ENCODE results near the gene NANOS2. TPM values are rescaled to one million over a fixed set of nuclear protein-coding genes. Genes with fewer than 3 reads are reported as not detected.

NANOS2 gene
- total RNA-seq, 1 experiment from 2014 or later = not detected

DNA sequence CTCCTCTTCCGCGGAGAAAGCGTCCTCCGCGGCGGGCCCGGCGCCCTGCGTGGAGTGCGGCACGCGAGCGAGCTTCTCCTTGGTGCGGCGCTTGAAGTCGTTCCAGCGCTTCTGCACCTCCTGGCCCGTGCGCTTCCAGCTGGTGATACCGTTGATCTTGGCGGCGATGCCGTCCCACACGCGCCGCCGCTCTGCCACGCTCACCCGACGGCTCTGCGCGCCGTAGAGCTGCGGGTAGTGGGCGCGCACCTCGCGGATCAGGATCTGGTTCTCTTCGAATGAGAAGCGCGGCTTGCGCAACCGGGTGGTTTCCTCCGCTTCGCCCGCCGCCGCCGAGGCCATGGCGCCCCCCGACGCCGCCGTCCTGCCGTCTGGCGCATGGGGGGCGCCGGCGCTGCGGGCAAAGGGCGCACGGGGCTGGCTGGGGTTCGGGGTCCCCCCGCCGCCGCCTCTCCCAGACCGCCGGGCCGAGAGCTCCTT is 13.1 kb downstream of the NANOS2 start:
- Histone ChIP-seq H3K4me2 (peak overlapping the region; percentile 99), H4K20me1 (ENCODE audit: insufficient read depth) (no peaks in the 10 kb centered on the region), H3K79me2 (ENCODE audit: low read depth) (peaks cover 17% of the 10 kb centered on the region), H2AFZ (peak overlapping the region; percentile 97; the same call in 1 of the 2 replicates), H3K4me3 (peak overlapping the region; percentile 95; the same call in 1 of the 2 replicates), H3K27ac (no peak overlapping the region), H3K9me3 (ENCODE audit: insufficient read depth, low read depth) (no peaks in the 10 kb centered on the region), H3K4me1 (replicated peaks; ENCODE audit: insufficient read depth) (peaks cover 27% of the 10 kb centered on the region), H3F3A (ENCODE audit: insufficient read depth, low read depth) (peaks cover 39% of the 10 kb centered on the region), H3K36me3 (ENCODE audit: low read depth) (peaks cover 16% of the 10 kb centered on the region; the same call in 1 of the 2 replicates), H3K9me2 (ENCODE audit: insufficient read depth) (no peaks in the 10 kb centered on the region), H3K27me3 (ENCODE audit: insufficient read depth, low read depth) (no peaks in the 10 kb centered on the region)
- intact Hi-C loops (cut with micrococcal nuclease; ENCODE audit: unreplicated experiment) = no loop called here
- TF ChIP-seq, protein P1, sequence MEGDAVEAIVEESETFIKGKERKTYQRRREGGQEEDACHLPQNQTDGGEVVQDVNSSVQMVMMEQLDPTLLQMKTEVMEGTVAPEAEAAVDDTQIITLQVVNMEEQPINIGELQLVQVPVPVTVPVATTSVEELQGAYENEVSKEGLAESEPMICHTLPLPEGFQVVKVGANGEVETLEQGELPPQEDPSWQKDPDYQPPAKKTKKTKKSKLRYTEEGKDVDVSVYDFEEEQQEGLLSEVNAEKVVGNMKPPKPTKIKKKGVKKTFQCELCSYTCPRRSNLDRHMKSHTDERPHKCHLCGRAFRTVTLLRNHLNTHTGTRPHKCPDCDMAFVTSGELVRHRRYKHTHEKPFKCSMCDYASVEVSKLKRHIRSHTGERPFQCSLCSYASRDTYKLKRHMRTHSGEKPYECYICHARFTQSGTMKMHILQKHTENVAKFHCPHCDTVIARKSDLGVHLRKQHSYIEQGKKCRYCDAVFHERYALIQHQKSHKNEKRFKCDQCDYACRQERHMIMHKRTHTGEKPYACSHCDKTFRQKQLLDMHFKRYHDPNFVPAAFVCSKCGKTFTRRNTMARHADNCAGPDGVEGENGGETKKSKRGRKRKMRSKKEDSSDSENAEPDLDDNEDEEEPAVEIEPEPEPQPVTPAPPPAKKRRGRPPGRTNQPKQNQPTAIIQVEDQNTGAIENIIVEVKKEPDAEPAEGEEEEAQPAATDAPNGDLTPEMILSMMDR (conservative IDR thresholded peaks at IDR 0.05) = no peak
- TF ChIP-seq EZH2 (IDR thresholded peaks at IDR 0.05; ENCODE audit: low read depth) = no peak
- no peak for DNase-seq
- POLR2A ChIA-PET (ENCODE audit: unreplicated experiment) = interaction anchor here (0.6 kb wide), 1 partner anchor 154 kb away, joined by 3 read pairs; no protein-coding TSS in a partner anchor
- BruUV-seq (replicated peaks) = no TSS peak
- CTCF ChIA-PET = interaction anchor here (0.7 to 1.2 kb wide), 3 partner anchors 89 to 119 kb away, joined by 7 to 15 read pairs (median 13); partner anchors contain the start of gene DMPK

DNA sequence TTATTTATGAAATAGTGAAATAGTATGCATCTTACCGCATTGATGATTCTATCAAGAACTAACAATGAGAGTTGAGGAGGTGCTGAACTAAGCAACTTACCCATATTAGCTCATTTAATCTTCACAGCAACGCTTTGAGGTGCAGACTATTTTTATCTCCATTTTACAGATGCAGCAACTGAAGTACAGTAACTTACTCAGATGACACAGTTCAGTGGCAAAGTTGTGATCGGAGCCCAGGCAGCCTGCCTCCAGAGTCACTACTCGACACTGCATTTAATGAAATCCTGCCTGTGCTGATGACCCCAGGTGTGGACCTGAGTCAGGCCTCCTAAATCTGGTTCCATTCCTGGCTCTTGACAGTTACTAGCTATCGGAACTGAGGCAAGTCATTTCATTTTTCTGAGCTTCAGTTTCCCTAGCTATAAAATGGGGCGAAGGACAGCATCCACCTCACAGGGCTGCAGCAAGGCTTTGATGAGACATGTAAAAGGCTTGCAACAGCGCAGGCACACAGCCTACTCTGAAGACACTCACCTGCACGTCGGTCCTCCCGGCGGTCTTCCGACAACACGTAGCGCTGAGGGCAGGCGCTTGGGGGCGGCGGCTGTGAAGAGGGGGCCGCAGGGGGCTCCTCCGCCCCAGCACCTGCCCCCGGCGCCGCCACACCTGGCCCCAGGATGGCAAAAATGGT is 13.7 kb downstream of the NANOS2 start:
- Histone ChIP-seq H3K36me3 (ENCODE audit: low read depth) (peaks cover 16% of the 10 kb centered on the region; the same call in 1 of the 2 replicates), H3K9me3 (ENCODE audit: insufficient read depth, low read depth) (no peaks in the 10 kb centered on the region), H2AFZ (no peak overlapping the region), H3K27ac (no peak overlapping the region), H4K20me1 (ENCODE audit: insufficient read depth) (no peaks in the 10 kb centered on the region), H3F3A (ENCODE audit: insufficient read depth, low read depth) (peaks cover 33% of the 10 kb centered on the region), H3K9me2 (ENCODE audit: insufficient read depth) (no peaks in the 10 kb centered on the region), H3K4me1 (replicated peaks; ENCODE audit: insufficient read depth) (peaks cover 21% of the 10 kb centered on the region), H3K79me2 (ENCODE audit: low read depth) (peaks cover 17% of the 10 kb centered on the region), H3K27me3 (ENCODE audit: insufficient read depth, low read depth) (no peaks in the 10 kb centered on the region), H3K4me3 (no peak overlapping the region), H3K4me2 (peak overlapping the region; percentile 99)
- POLR2A ChIA-PET (ENCODE audit: unreplicated experiment) = interaction anchor here (0.7 kb wide), 1 partner anchor 13 kb away, joined by 3 read pairs; no protein-coding TSS in a partner anchor
- DNase-seq = no peak
- CTCF ChIA-PET = interaction anchor here (0.7 kb wide), 2 partner anchors 89 to 108 kb away, joined by 13 to 15 read pairs; no protein-coding TSS in a partner anchor
- TF ChIP-seq, protein P1 (conservative IDR thresholded peaks at IDR 0.05) = no peak
- no peak for TF ChIP-seq EZH2 (IDR thresholded peaks at IDR 0.05; ENCODE audit: low read depth)
- intact Hi-C loops (cut with micrococcal nuclease; ENCODE audit: unreplicated experiment) = no loop called here
- TSS peak; percentile 31 for BruUV-seq (replicated peaks)

DNA sequence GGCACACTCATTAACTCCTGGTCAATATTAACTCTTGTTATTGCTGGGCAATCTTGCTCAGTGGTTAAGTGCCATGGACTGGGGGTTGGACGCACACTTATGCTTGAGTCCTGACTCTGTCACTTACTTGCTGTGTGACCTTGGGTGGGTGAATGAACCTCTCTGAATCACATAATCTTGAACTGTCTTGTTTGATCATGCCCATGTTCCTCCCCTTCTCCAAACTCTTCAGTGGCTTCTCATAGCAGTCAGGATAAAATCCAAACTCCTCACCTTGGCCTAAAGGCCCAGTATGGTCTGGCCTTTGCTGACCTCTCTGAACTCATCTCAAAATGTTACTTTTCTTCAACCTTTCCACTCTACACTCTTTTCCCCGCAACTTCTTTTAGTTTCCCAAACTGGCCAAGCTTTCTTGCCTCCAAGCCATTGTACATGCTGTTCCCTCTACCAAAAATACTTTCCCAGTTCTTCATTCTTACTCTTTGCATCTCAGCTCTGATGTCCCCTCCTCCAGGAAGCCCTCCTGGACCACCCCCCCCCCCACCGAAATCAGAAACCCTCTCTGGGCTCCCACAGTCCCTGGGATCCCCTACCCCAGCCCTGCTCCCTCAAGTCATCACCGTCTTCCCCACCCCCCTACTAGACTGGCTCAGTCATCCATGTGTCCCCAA is 14.5 kb downstream of the NANOS2 start:
- intact Hi-C loops (cut with micrococcal nuclease; ENCODE audit: unreplicated experiment) = no loop called here
- ChIA-PET POLR2A (ENCODE audit: unreplicated experiment) (interaction anchor here (0.7 kb wide), 1 partner anchor 14 kb away, joined by 3 read pairs; no protein-coding TSS in a partner anchor), CTCF (interaction anchor here (0.5 kb wide), 1 partner anchor 258 kb away, joined by 9 read pairs; no protein-coding TSS in a partner anchor)
- TF ChIP-seq, protein P1 (conservative IDR thresholded peaks at IDR 0.05) = no peak
- no peak for TF ChIP-seq EZH2 (IDR thresholded peaks at IDR 0.05; ENCODE audit: low read depth)
- Histone ChIP-seq H3K4me1 (replicated peaks; ENCODE audit: insufficient read depth) (peaks cover 17% of the 10 kb centered on the region), H3K27ac (no peak overlapping the region), H3K4me2 (peak overlapping the region; percentile 99; the same call in 1 of the 2 replicates), H3F3A (ENCODE audit: insufficient read depth, low read depth) (peaks cover 29% of the 10 kb centered on the region), H3K9me2 (ENCODE audit: insufficient read depth) (no peaks in the 10 kb centered on the region), H3K36me3 (ENCODE audit: low read depth) (peaks cover 16% of the 10 kb centered on the region; the same call in 1 of the 2 replicates), H3K4me3 (no peak overlapping the region), H4K20me1 (ENCODE audit: insufficient read depth) (no peaks in the 10 kb centered on the region), H3K79me2 (ENCODE audit: low read depth) (peaks cover 17% of the 10 kb centered on the region), H3K9me3 (ENCODE audit: insufficient read depth, low read depth) (no peaks in the 10 kb centered on the region), H2AFZ (no peak overlapping the region), H3K27me3 (ENCODE audit: insufficient read depth, low read depth) (no peaks in the 10 kb centered on the region)
- DNase-seq = no peak
- no TSS peak for BruUV-seq (replicated peaks)

Measured in PC-9 (cell line).